CD4-positive, CD25-positive, alpha-beta regulatory T cell (primary cell): ENCODE data around the gene MMS19. TPM values are rescaled to one million over a fixed set of nuclear protein-coding genes. Genes with fewer than 3 reads are reported as not detected.
A peak's percentile ranks its signal among the peaks of the same experiment; 100 is the strongest.

Experiments
- ATAC-seq, 2 donors: fragments of 150-1000 bp; cut with Tn5 transposase; one replicate each; pipeline ENCODE4 v1.10.0; 2021; ENCODE audit warnings: low read depth in 2 of 2, moderate number of reproducible peaks in 2 of 2, moderate library complexity in 1 of 2
- DNase-seq, 3 donors: peaks; one replicate each; pipeline versions ENCODE4 v3.0.0 to v3.0.0-alpha.2; 2012 to 2022; ENCODE audit warnings: mixed read lengths in 1 of 3
- H3K27ac ChIP-seq: one replicate; pipeline ENCODE4 v1.7.0; 2013; ENCODE audit warnings: mild to moderate bottlenecking, low read length; ENCODE audit not compliant: insufficient read depth, poor library complexity, severe bottlenecking
- H3K27me3 ChIP-seq: one replicate; pipeline ENCODE4 v1.7.0; 2013; ENCODE audit warnings: low read length; ENCODE audit not compliant: control insufficient read depth, insufficient read depth
- H3K36me3 ChIP-seq: one replicate; pipeline ENCODE4 v1.7.0; 2013; ENCODE audit warnings: mild to moderate bottlenecking, low read length, moderate library complexity; ENCODE audit not compliant: control insufficient read depth, insufficient read depth
- H3K4me1 ChIP-seq: 2 replicates; pipeline ENCODE4 v1.7.0; 2013; ENCODE audit warnings: mild to moderate bottlenecking, low read length; ENCODE audit not compliant: insufficient read depth, control insufficient read depth, poor library complexity, severe bottlenecking
- H3K4me3 ChIP-seq: one replicate; pipeline ENCODE4 v1.7.0; 2013; ENCODE audit warnings: low read depth, mild to moderate bottlenecking, low read length, moderate library complexity
- H3K9me3 ChIP-seq, 2 experiments: 1 replicate in 1 of 2; 2 replicates in 1 of 2; pipeline ENCODE4 v1.7.0; 2013; ENCODE audit warnings: low read length in 2 of 2, mild to moderate bottlenecking in 1 of 2, moderate library complexity in 1 of 2; ENCODE audit not compliant: control insufficient read depth in 2 of 2
- H3K27ac Mint-ChIP-seq, 3 donors: one replicate each; pipeline ENCODE4 v1.8.0; 2020 to 2022; ENCODE audit warnings: mild to moderate bottlenecking in 3 of 3, mixed read lengths in 3 of 3, moderate library complexity in 2 of 3
- H3K27me3 Mint-ChIP-seq: one replicate; pipeline ENCODE4 v1.8.0; 2022; ENCODE audit warnings: mild to moderate bottlenecking, mixed read lengths
- H3K36me3 Mint-ChIP-seq: one replicate; pipeline ENCODE4 v1.8.0; 2020; ENCODE audit warnings: mixed read lengths
- H3K4me1 Mint-ChIP-seq, 4 donors: one replicate each; pipeline ENCODE4 v1.8.0; 2020 to 2022; ENCODE audit warnings: mixed read lengths in 4 of 4, mild to moderate bottlenecking in 1 of 4
- H3K4me3 Mint-ChIP-seq, 4 donors: one replicate each; pipeline ENCODE4 v1.8.0; 2020 to 2022; ENCODE audit warnings: mild to moderate bottlenecking in 4 of 4, mixed read lengths in 4 of 4, moderate library complexity in 3 of 4
- H3K9me3 Mint-ChIP-seq, 7 donors: one replicate each; pipeline ENCODE4 v1.8.0; 2020 to 2022; ENCODE audit warnings: mixed read lengths in 7 of 7, mild to moderate bottlenecking in 3 of 7, moderate library complexity in 2 of 7
- polyA plus RNA-seq, 4 donors: library from polyadenylated mRNA; unstranded; fragments of 300-500 nt; fragmentation: Illumina TruSeq; gene quantifications; one replicate each; pipeline ENCODE4 v1.2.3, GENCODE V29; 2021
- total RNA-seq: library from RNA; stranded (reverse); gene quantifications from one replicate; pipeline ENCODE4 v1.2.3, GENCODE V29; 2022

Gene MMS19
- total and polyA plus RNA-seq, 5 donors from 2014 or later = 26.7 to 59.6 (median 36.2) TPM

DNA sequence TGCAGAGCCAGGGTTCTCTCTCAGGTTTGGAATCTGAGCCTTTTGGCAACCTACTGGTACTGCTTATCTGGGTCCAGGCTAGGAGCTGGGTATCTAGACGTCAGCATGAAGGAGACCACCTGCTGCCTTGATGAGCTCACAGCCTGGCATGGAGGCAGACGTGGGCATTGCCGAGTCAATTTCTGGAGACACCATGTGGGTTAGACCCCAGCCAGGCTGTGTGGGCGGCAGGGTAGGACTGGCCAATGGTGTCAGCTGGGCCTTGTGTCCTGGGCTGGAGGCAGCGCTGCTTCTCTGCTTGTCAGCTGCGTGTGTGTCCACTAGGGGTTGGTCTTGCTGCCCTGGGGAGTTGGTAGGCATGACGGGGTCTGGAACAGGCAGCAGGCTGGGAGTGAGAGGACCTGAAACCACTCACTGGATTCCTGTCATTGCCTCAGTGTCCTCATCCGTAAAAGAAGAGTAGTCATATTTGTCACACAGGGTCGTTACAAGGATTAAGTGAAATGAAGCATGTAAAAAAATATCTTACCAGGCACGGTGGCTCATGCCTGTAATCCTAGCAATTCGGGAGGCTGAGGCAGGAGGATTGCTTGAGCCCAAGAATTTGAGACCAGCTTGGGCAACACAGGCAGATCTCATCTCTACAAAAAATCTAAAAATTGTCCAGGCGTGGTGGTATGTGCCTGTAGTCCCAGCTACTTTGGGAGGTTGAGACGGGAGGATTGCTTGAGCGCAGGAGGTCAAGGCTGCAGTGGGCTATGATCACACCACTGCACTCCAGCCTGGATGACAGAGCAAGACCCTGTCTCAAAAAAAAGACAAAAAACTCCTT lies 42.7 kb upstream of the MMS19 start:
- H3K27ac ChIP-seq = no peak overlapping the region
- H3K36me3 Mint-ChIP-seq = no peaks in the 10 kb centered on the region
- no peaks in the 10 kb centered on the region for H3K9me3 Mint-ChIP-seq
- ATAC-seq (no peak), DNase-seq (no peak)
- no peak overlapping the region for H3K4me3 ChIP-seq
- H3K27ac Mint-ChIP-seq = no peak overlapping the region
- no peaks in the 10 kb centered on the region for H3K9me3 ChIP-seq
- peaks cover 0 to 3% (median 0%) of the 10 kb centered on the region in 4 donors for H3K4me1 Mint-ChIP-seq
- no peaks in the 10 kb centered on the region for H3K36me3 ChIP-seq
- no peaks in the 10 kb centered on the region for H3K27me3 Mint-ChIP-seq
- no peak overlapping the region for H3K4me3 Mint-ChIP-seq
- H3K27me3 ChIP-seq = no peaks in the 10 kb centered on the region
- H3K4me1 ChIP-seq = no peaks in the 10 kb centered on the region

DNA sequence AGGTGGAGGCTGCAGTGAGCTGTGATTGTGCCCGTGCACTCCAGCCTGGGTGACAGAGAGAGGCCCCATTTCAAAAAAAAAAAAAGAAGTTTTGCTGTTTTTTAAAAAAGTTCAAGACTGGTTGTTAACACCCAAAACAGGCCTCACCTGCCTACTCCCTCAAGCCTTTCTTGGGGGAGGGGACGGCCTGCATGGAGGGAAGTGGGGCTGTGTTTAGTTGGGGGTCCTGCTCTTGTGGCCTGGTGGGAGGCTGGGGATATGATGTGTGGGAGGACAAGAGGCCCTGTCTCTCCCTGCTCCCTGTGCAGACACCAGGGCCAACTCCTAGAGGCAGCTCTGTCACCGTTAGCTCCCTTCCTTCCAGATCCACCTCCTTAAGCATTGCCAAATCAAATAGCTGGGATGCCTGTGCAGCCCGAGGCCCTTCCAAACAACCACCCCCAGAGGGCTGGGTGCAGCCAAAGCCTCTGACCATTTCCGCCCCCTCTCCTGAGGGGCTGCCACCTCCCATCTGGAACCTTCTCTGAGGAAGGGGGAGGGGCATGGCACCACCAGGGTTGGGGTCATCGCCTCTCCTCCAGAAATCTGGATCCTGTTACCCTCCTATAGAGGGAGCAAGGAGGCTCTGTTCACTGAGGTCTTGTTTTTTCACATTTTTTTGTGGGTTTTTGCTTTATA lies 41.4 kb upstream of the MMS19 start:
- ATAC-seq (no peak), DNase-seq (no peak)
- Mint-ChIP-seq H3K27me3 (peaks cover 4% of the 10 kb centered on the region), H3K9me3 (no peaks in the 10 kb centered on the region), H3K36me3 (no peaks in the 10 kb centered on the region), H3K4me1 (peaks cover 0 to 3% (median 0%) of the 10 kb centered on the region in 4 donors), H3K4me3 (no peak overlapping the region), H3K27ac (peak overlapping the region in 1 of 3 donors; percentile 56)
- Histone ChIP-seq H3K27me3 (no peaks in the 10 kb centered on the region), H3K9me3 (no peaks in the 10 kb centered on the region), H3K4me1 (no peaks in the 10 kb centered on the region), H3K4me3 (no peak overlapping the region), H3K27ac (no peak overlapping the region), H3K36me3 (no peaks in the 10 kb centered on the region)

DNA sequence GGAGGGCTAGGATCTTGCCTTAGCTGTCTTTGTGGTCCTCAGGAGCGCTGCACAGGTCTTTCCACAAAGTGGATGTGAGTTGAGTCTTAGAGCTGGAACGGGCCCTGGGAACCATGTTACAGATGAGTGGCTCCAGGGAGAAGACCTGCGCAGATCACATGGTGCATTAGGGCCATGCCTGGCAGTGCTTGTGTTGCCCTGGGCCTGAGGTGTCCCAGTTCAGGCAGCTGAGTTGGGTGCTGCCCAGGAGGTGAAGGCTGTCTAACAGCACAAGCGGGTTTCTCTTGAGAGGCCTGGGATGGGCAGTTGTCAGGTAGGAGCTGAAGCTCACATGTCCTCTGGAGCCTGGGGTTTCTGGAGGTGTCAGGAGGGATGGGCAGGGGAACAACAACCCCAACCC lies 40.6 kb upstream of the MMS19 start:
- Mint-ChIP-seq H3K36me3 (no peaks in the 10 kb centered on the region), H3K4me1 (peaks cover 0 to 3% (median 0%) of the 10 kb centered on the region in 4 donors), H3K4me3 (no peak overlapping the region), H3K9me3 (no peaks in the 10 kb centered on the region), H3K27me3 (peaks cover 4% of the 10 kb centered on the region), H3K27ac (no peak overlapping the region)
- no peak overlapping the region for H3K27ac ChIP-seq
- H3K4me3 ChIP-seq = no peak overlapping the region
- H3K4me1 ChIP-seq = no peaks in the 10 kb centered on the region
- no peaks in the 10 kb centered on the region for H3K9me3 ChIP-seq
- ATAC-seq (no peak), DNase-seq (no peak)
- no peaks in the 10 kb centered on the region for H3K27me3 ChIP-seq
- no peaks in the 10 kb centered on the region for H3K36me3 ChIP-seq

DNA sequence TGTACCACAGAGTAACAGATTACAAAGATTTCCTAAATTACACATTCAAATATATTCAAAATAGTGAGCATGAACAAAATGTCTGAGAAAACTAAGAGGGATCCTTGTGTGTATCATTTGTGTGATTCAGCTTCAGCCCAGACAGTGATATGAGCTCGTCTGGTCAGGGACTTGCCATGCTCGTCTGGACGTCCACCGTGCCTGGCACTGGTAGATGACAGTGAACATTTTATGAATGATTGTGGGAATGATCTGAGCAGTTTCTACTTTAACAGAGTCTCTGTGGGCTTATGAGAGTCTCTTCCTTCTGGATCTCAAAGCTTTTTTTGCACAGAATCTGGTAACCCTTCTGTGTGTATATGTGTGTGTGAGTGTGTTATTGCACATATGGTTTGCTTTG lies 40.2 kb upstream of the MMS19 start:
- H3K27ac Mint-ChIP-seq = no peak overlapping the region
- peaks cover 0 to 3% (median 0%) of the 10 kb centered on the region in 4 donors for H3K4me1 Mint-ChIP-seq

DNA sequence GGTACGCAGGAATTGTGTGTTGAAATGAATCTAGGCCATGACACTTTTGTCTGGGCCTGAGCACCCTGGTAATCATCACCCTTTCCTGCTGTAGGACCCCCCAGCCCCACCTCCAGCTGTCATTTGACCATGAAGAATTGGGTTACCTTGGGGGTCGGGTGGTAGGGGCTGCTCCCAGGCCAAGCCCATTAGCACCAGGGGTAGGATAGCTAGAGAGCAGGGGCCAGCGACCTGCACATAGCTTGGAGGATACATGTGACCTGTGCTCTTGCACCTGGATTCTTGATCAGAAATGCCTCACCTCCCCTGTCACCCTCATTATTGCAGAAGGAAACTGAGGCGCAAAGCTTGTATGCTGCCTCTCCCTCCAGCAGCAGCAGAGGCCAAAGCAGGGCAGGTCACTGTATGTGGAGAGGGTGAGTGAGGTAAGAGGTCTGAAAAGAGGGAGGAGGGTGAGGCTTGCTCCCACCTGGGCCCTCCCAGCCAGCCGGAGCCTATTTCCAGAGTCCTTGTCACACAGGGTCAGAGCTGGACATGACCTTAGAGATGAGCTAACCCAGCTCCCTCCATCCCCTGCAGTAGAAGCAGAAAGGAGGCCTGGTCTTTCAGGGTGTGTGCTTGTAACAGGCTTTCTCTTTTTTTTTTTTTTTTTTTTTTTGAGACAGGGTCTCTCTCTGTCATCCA lies 39.1 kb upstream of the MMS19 start:
- no peak for DNase-seq
- no peaks in the 10 kb centered on the region for H3K36me3 ChIP-seq
- H3K36me3 Mint-ChIP-seq = no peaks in the 10 kb centered on the region
- H3K4me1 ChIP-seq = no peaks in the 10 kb centered on the region
- H3K4me1 Mint-ChIP-seq = no peaks in the 10 kb centered on the region
- no peak overlapping the region for H3K27ac ChIP-seq
- H3K27me3 ChIP-seq = no peaks in the 10 kb centered on the region
- H3K9me3 ChIP-seq = no peaks in the 10 kb centered on the region
- no peak overlapping the region for H3K4me3 Mint-ChIP-seq
- H3K27ac Mint-ChIP-seq = no peak overlapping the region
- H3K9me3 Mint-ChIP-seq = no peaks in the 10 kb centered on the region
- H3K4me3 ChIP-seq = no peak overlapping the region
- ATAC-seq = no peak
- peaks cover 4% of the 10 kb centered on the region for H3K27me3 Mint-ChIP-seq

More for the DNA sequence above, 40.2 kb upstream of the MMS19 start:
- H3K27me3 Mint-ChIP-seq = peaks cover 4% of the 10 kb centered on the region
- Histone ChIP-seq H3K27me3 (no peaks in the 10 kb centered on the region), H3K9me3 (no peaks in the 10 kb centered on the region), H3K4me1 (no peaks in the 10 kb centered on the region), H3K36me3 (no peaks in the 10 kb centered on the region), H3K27ac (no peak overlapping the region), H3K4me3 (no peak overlapping the region)
- no peak for ATAC-seq
- no peak for DNase-seq
- H3K4me3 Mint-ChIP-seq = no peak overlapping the region
- H3K36me3 Mint-ChIP-seq = no peaks in the 10 kb centered on the region
- H3K9me3 Mint-ChIP-seq = no peaks in the 10 kb centered on the region

DNA sequence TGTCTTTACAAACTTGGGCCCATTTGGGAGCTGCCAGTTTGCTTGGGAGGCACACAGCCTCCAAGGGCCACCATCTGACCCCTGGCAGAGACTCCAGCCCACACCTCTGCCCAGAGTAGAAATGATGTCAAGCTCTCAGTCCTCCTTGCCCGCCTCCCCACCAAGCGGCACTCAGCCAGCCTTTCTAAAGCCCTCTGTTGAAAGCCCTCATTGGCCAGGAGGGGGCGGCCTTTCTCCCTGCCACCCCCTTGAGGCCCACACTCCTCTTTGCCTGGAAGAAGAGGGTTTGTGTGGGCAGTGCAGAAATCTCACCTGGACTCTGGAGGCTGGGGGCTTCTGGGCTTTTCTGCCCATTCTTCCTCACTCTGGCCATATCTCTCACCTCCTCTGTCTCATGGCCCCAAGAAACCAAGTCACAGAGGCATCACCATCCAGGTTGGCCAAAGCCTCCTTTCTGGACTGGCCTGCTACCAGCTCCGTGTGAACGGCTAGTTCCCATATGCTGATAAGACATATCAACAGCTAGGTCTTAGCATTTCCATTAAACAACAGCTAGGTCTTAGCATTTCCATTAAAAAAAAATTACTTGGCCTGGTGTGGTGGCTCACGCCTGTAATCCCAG lies 36.6 kb upstream of the MMS19 start:
- no peaks in the 10 kb centered on the region for H3K4me1 Mint-ChIP-seq

DNA sequence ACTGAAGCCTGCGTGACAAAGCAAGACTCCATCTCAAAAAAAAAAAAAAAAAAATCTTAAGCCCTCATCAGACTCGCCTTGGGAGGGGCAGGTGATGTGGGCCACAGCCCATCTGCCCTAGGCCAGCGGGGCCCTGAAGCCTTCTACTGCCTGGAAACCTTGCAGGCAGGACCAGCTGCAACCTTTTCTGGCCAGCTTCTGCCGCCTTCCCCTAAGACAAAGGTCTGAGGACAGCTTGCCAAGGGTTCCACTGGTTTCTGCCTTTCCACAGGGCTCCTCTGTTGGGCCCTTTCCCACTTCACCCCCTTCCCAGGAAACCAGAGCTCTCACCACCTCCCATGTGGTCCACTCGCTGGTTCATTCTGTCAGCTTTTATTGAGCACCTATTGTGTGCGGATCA lies 35.7 kb upstream of the MMS19 start:
- H3K4me1 Mint-ChIP-seq = no peaks in the 10 kb centered on the region
- no peak overlapping the region for H3K4me3 Mint-ChIP-seq
- Histone ChIP-seq H3K4me1 (no peaks in the 10 kb centered on the region), H3K27me3 (no peaks in the 10 kb centered on the region), H3K27ac (no peak overlapping the region), H3K9me3 (no peaks in the 10 kb centered on the region), H3K36me3 (no peaks in the 10 kb centered on the region), H3K4me3 (no peak overlapping the region)
- H3K9me3 Mint-ChIP-seq = no peaks in the 10 kb centered on the region
- no peak overlapping the region for H3K27ac Mint-ChIP-seq
- peaks cover 4% of the 10 kb centered on the region for H3K27me3 Mint-ChIP-seq
- no peak for ATAC-seq
- DNase-seq = no peak
- H3K36me3 Mint-ChIP-seq = no peaks in the 10 kb centered on the region

More for the DNA sequence above, 36.6 kb upstream of the MMS19 start:
- no peak overlapping the region for H3K4me3 ChIP-seq
- no peaks in the 10 kb centered on the region for H3K4me1 ChIP-seq
- H3K27ac ChIP-seq = no peak overlapping the region
- DNase-seq (peak in 1 of 3 donors; percentile 38), ATAC-seq (peak in 1 of 2 donors; percentile 31)
- Mint-ChIP-seq H3K27ac (no peak overlapping the region), H3K4me3 (no peak overlapping the region), H3K36me3 (no peaks in the 10 kb centered on the region), H3K9me3 (no peaks in the 10 kb centered on the region), H3K27me3 (peaks cover 4% of the 10 kb centered on the region)
- H3K36me3 ChIP-seq = no peaks in the 10 kb centered on the region
- H3K9me3 ChIP-seq = no peaks in the 10 kb centered on the region
- H3K27me3 ChIP-seq = no peaks in the 10 kb centered on the region
